Neural progenitor cell (in vitro differentiated cells): Measurements from ENCODE around the gene CTXN1.

Experiments
- EZH2 ChIP-seq: fragments of 200-600 bp; sonication (generic); IDR thresholded peaks from 2 replicates; pipeline ENCODE4 v1.6.1; 2017; ENCODE audit warnings: antibody characterized with exemption, mild to moderate bottlenecking, moderate library complexity
- EZH2phosphoT487 ChIP-seq: fragments of 200-600 bp; sonication (generic); IDR thresholded peaks from 2 replicates; pipeline ENCODE4 v1.6.1; 2017; ENCODE audit warnings: antibody characterized with exemption
- TF ChIP-seq, protein P1 (sequence below): fragments of 200-600 bp; sonication (generic); IDR thresholded peaks from 2 replicates; pipeline ENCODE4 v1.5.1; 2017; ENCODE audit warnings: antibody characterized with exemption, mild to moderate bottlenecking

- TF ChIP-seq, protein P1, sequence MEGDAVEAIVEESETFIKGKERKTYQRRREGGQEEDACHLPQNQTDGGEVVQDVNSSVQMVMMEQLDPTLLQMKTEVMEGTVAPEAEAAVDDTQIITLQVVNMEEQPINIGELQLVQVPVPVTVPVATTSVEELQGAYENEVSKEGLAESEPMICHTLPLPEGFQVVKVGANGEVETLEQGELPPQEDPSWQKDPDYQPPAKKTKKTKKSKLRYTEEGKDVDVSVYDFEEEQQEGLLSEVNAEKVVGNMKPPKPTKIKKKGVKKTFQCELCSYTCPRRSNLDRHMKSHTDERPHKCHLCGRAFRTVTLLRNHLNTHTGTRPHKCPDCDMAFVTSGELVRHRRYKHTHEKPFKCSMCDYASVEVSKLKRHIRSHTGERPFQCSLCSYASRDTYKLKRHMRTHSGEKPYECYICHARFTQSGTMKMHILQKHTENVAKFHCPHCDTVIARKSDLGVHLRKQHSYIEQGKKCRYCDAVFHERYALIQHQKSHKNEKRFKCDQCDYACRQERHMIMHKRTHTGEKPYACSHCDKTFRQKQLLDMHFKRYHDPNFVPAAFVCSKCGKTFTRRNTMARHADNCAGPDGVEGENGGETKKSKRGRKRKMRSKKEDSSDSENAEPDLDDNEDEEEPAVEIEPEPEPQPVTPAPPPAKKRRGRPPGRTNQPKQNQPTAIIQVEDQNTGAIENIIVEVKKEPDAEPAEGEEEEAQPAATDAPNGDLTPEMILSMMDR = no peak
- TF ChIP-seq EZH2 (no peak), EZH2phosphoT487 (no peak)
Measured at GRCh38 chr19:7922836-7923195, 3.1 kb downstream of the CTXN1 start.
